ENCODE measurements around the gene GRK1.

- TF ChIP-seq CTCF (IDR thresholded peaks at IDR 0.05) (no peak), POLR2A (IDR thresholded peaks at IDR 0.05) (no peak)
Measured at GRCh38 chr13:113763254-113763653, 96.2 kb downstream of the GRK1 start.

Measured in uterus (tissue), 2 donors.